Heart right ventricle (tissue), 16 donors: ENCODE measurements around the gene KCNMA1. TPM values are rescaled to one million over a fixed set of nuclear protein-coding genes. Genes with fewer than 3 reads are reported as not detected.

Experiments used
- ATAC-seq, 8 donors: fragments of 200-7000 bp; cut with Tn5 transposase; one replicate each; pipeline ENCODE4 v1.9.1; 2020; ENCODE audit warnings: mild to moderate bottlenecking in 8 of 8, moderate library complexity in 8 of 8, moderate number of reproducible peaks in 1 of 8
- DNase-seq, 2 donors: peaks; one replicate each; pipeline ENCODE4 v3.0.0-alpha.2; 2020
- H3K27ac ChIP-seq, 10 donors: fragments of 200-600 bp; sonication (generic) in 2 of 10; one replicate each; pipeline versions ENCODE4 v1.5.0 to v1.8.0; 2020 to 2022; ENCODE audit warnings: mild to moderate bottlenecking in 3 of 10
- H3K27me3 ChIP-seq, 7 donors: fragments of 200-600 bp; one replicate each; pipeline ENCODE4 v1.8.0; 2021 to 2022; ENCODE audit warnings: mild to moderate bottlenecking in 2 of 7
- H3K36me3 ChIP-seq, 9 donors: fragments of 200-600 bp; sonication (generic) in 1 of 9; one replicate each; pipeline versions ENCODE4 v1.5.0 to v1.8.0; 2020 to 2022; ENCODE audit warnings: mild to moderate bottlenecking in 2 of 9
- H3K4me1 ChIP-seq, 9 donors: fragments of 200-600 bp; sonication (generic) in 1 of 9; one replicate each; pipeline versions ENCODE4 v1.5.0 to v1.8.0; 2020 to 2022; ENCODE audit warnings: mild to moderate bottlenecking in 4 of 9
- H3K4me3 ChIP-seq, 10 donors: fragments of 200-600 bp; sonication (generic) in 2 of 10; one replicate each; pipeline versions ENCODE4 v1.5.0 to v1.8.0; 2020 to 2022; ENCODE audit warnings: mild to moderate bottlenecking in 7 of 10, moderate library complexity in 2 of 10
- H3K9me3 ChIP-seq, 11 donors: fragments of 200-600 bp in 10 of 11; sonication (generic) in 2 of 11; one replicate each; pipeline versions ENCODE4 v1.5.0 to v1.8.0; 2013 to 2022; ENCODE audit warnings: mild to moderate bottlenecking in 2 of 11, control low read depth in 1 of 11, moderate library complexity in 1 of 11
- CTCF ChIP-seq, 9 donors: fragments of 200-600 bp; sonication (generic) in 2 of 9; IDR thresholded peaks; one replicate each; pipeline versions ENCODE4 v1.5.0 to v1.8.0; 2021 to 2022; ENCODE audit warnings: antibody characterized with exemption in 9 of 9, mild to moderate bottlenecking in 5 of 9, moderate library complexity in 1 of 9
- WGBS, 2 donors: extraction: QIAGEN DNeasy Blood & Tissue Kit; methylation state at CpG; one replicate each; pipeline ENCODE4 v1.1.7; 2013; ENCODE audit warnings: inconsistent platforms in 1 of 2; 5-methylcytosine and 5-hydroxymethylcytosine counted together
- intact Hi-C, 10 donors: fragments of 100-400 bp; cut with DNase I; formaldehyde crosslinking; loops; one replicate each; pipeline versions ENCODE4 v1.11.1 to v1.14.2; 2022
- polyA plus RNA-seq, 2 donors: library from polyadenylated mRNA; stranded (reverse); fragments of 200-250 nt; gene quantifications; one replicate each; pipeline ENCODE4 v1.2.3, GENCODE V29; 2013
- total RNA-seq, 10 donors: library from RNA; stranded (reverse); fragmentation: NEBNext Ultra II Directional in 3 of 10; extraction: Animal tissue kit (Norgen Biotek cat#: 25700) in 3 of 10; gene quantifications; one replicate each; pipeline versions ENCODE4 v1.2.1 to v1.2.4, GENCODE V29; 2021 to 2023
- donor health status: Arrhythmogenic right ventricular cardiomyopathy.
- donor health status: ischemic (EF 13 %, LVEDD 7.1; RV severe dilation, severe dysfunction).
- donor health status: healthy with polysubstance abuse.
- donor health status: DM: no; HTN: yes; CAD: no.
- donor health status: DM: no; HTN: no; CAD: no.
- donor health status: ischemic (EF 25% LVEDD 6.9; RV normal size, moderate dysfunction).
- donor health status: ischemic (EF 25% LVEDD 5.7; RV mildly dilated, moderate dysfunction).
- donor health status: healthy.
- donor health status: DM: yes; HTN: yes; CAD: no.
- donor health status: Ischemic cardiomyopathy.
- donor health status: ischemic (EF 35%, LVEDD 5.7; RV mildly dilated, moderate dysfunction).
- donor health status: nonischemic (EF 11% LVEDD 7.7; RV severe dilation, severe dysfunction).
- donor health status: DM: yes; HTN: yes; CAD: no.
- donor health status: PGD.
- donor health status: ischemic (EF 29% LVEDD 5.4; RV normal size, mild dysfunction).
- donor health status: nonischemic (EF 23%, LVEDD 6.1; RV moderate dilation, normal function).

KCNMA1 gene
- total and polyA plus RNA-seq, 12 donors = 0.59 to 5.3 (median 1.6) TPM

GRCh38 chr10:77074104-77074624 is 563.4 kb downstream of the KCNMA1 start:
- intact Hi-C loops = no loop called here
- H3K36me3 ChIP-seq = no peaks in the 10 kb centered on the region
- DNase-seq (no peak), ATAC-seq (no peak)
- H3K4me3 ChIP-seq = no peak overlapping the region
- H3K9me3 ChIP-seq = no peaks in the 10 kb centered on the region
- H3K4me1 ChIP-seq = peaks cover 0 to 4% (median 0%) of the 10 kb centered on the region in 9 donors
- WGBS, 2 donors = 76 to 85% methylated on average over 2 of the region's 2 CpGs
- H3K27ac ChIP-seq = no peak overlapping the region
- no peak for TF ChIP-seq CTCF (IDR thresholded peaks at IDR 0.05)
- H3K27me3 ChIP-seq = no peaks in the 10 kb centered on the region

GRCh38 chr10:77073663-77073960 is 564.0 kb downstream of the KCNMA1 start:
- ATAC-seq (no peak), DNase-seq (no peak)
- intact Hi-C loops = no loop called here
- no peak overlapping the region for H3K4me3 ChIP-seq
- H3K9me3 ChIP-seq = no peaks in the 10 kb centered on the region
- H3K4me1 ChIP-seq = peaks cover 0 to 4% (median 0%) of the 10 kb centered on the region in 9 donors
- no peak overlapping the region for H3K27ac ChIP-seq
- H3K27me3 ChIP-seq = no peaks in the 10 kb centered on the region
- no peaks in the 10 kb centered on the region for H3K36me3 ChIP-seq
- no peak for TF ChIP-seq CTCF (IDR thresholded peaks at IDR 0.05)
- 95 to 96% methylated on average over 5 of the region's 5 CpGs for WGBS, 2 donors

- no peak overlapping the region for H3K4me3 ChIP-seq
- TF ChIP-seq CTCF (IDR thresholded peaks at IDR 0.05) = no peak
- ATAC-seq = peak in 2 of 8 donors; percentile 20 to 57
- no peaks in the 10 kb centered on the region for H3K9me3 ChIP-seq
- peaks cover 0 to 4% (median 0%) of the 10 kb centered on the region in 9 donors for H3K4me1 ChIP-seq
- 68 to 71% methylated on average over 13 of the region's 13 CpGs for WGBS, 2 donors
- intact Hi-C loops = no loop called here
- no peak overlapping the region for H3K27ac ChIP-seq
- H3K27me3 ChIP-seq = no peaks in the 10 kb centered on the region
- DNase-seq = peak in 1 of 2 donors; percentile 21
- H3K36me3 ChIP-seq = no peaks in the 10 kb centered on the region
Observed at GRCh38 chr10:77072836-77073662, 564.6 kb downstream of the KCNMA1 start.

GRCh38 chr10:77072361-77072835 is 565.2 kb downstream of the KCNMA1 start:
- intact Hi-C loops = no loop called here
- ATAC-seq (no peak), DNase-seq (no peak)
- no peaks in the 10 kb centered on the region for H3K27me3 ChIP-seq
- 87 to 88% methylated on average over 10 of the region's 10 CpGs for WGBS, 2 donors
- H3K4me3 ChIP-seq = no peak overlapping the region
- no peaks in the 10 kb centered on the region for H3K9me3 ChIP-seq
- no peak overlapping the region for H3K27ac ChIP-seq
- peaks cover 0 to 4% (median 0%) of the 10 kb centered on the region in 9 donors for H3K4me1 ChIP-seq
- no peak for TF ChIP-seq CTCF (IDR thresholded peaks at IDR 0.05)
- no peaks in the 10 kb centered on the region for H3K36me3 ChIP-seq
